SK-N-SH (cell line): ENCODE results near the gene CATSPER4.

Source experiments
- CTCF ChIP-seq: fragments of 200-600 bp; sonication (generic); IDR thresholded peaks from 2 replicates; pipeline ENCODE4 v1.6.1; 2017; ENCODE audit warnings: antibody characterized with exemption, mild to moderate bottlenecking, moderate library complexity
- ELF1 ChIP-seq: IDR thresholded peaks from 2 replicates; pipeline ENCODE4 v1.4.0; 2012
- EZH2phosphoT487 ChIP-seq: fragments of 200-600 bp; sonication (generic); IDR thresholded peaks from 2 replicates; pipeline ENCODE4 v1.6.1; 2017; ENCODE audit warnings: low read depth, mixed run types, mild to moderate bottlenecking, antibody characterized with exemption, moderate library complexity, borderline replicate concordance
- JUND ChIP-seq: IDR thresholded peaks from 2 replicates; pipeline ENCODE4 v1.4.0; 2012
- POLR2AphosphoS5 ChIP-seq: IDR thresholded peaks from 2 replicates; pipeline ENCODE4 v1.6.1; 2012; ENCODE audit warnings: low read depth, low read length
- SIN3A ChIP-seq: IDR thresholded peaks from 2 replicates; pipeline ENCODE4 v1.6.1; 2012; ENCODE audit warnings: low read depth, mild to moderate bottlenecking, low read length, moderate library complexity, borderline replicate concordance
- SMC3 ChIP-seq: IDR thresholded peaks from 2 replicates; pipeline ENCODE4 v1.6.1; 2012; ENCODE audit warnings: low read depth, low read length, improper control_type of control experiment
- TCF12 ChIP-seq: IDR thresholded peaks from 2 replicates; pipeline ENCODE4 v1.4.0; 2012
- USF2 ChIP-seq: fragments of 150-350 bp; IDR thresholded peaks from 2 replicates; pipeline ENCODE4 v1.6.1; 2017; ENCODE audit warnings: antibody characterized with exemption, low read length, low read depth, borderline replicate concordance

GRCh38 chr1:26153966-26154532, 36.4 kb upstream of the CATSPER4 start:
- TF ChIP-seq USF2 (no peak), SIN3A (no peak), TCF12 (no peak), CTCF (no peak), EZH2phosphoT487 (no peak), SMC3 (no peak), JUND (no peak), POLR2AphosphoS5 (no peak), ELF1 (no peak)
